Ascending aorta (tissue), 2 donors: ENCODE measurements around the gene KANSL1. TPM values are rescaled to one million over a fixed set of nuclear protein-coding genes. Genes with fewer than 3 reads are reported as not detected.
"Not testable (repeated sequence)": the region's sequence is repeated elsewhere in the genome, so short reads cannot be mapped to it uniquely, and the experiment has no call there.

Source experiments
- DNase-seq, 2 donors: peaks; one replicate each; pipeline ENCODE4 v3.0.0-alpha.2; 2019; ENCODE audit warnings: low spot score in 2 of 2
- H3K27ac ChIP-seq, 2 donors: fragments of 200-600 bp; sonication (generic); one replicate each; pipeline ENCODE4 v1.5.1; 2016 to 2017; ENCODE audit warnings: mild to moderate bottlenecking in 1 of 2
- H3K27me3 ChIP-seq: fragments of 200-600 bp; sonication (generic); one replicate; pipeline ENCODE4 v1.5.1; 2017
- H3K36me3 ChIP-seq, 2 donors: fragments of 200-600 bp; sonication (generic); one replicate each; pipeline ENCODE4 v1.5.1; 2016
- H3K4me1 ChIP-seq, 2 donors: fragments of 200-600 bp; sonication (generic); one replicate each; pipeline ENCODE4 v1.5.1; 2016 to 2017; ENCODE audit warnings: mild to moderate bottlenecking in 1 of 2
- H3K4me3 ChIP-seq, 2 donors: fragments of 200-600 bp; sonication (generic); one replicate each; pipeline ENCODE4 v1.5.1; 2016 to 2017; ENCODE audit warnings: mild to moderate bottlenecking in 1 of 2
- H3K9me3 ChIP-seq, 2 donors: fragments of 200-600 bp; sonication (generic); one replicate each; pipeline ENCODE4 v1.5.1; 2016
- CTCF ChIP-seq, 3 experiments: fragments of 200-600 bp in 2 of 3; fragments of 450-650 bp in 1 of 3; sonication (generic) in 2 of 3; IDR thresholded peaks; one replicate each; pipeline ENCODE4 v1.5.1; 2016 to 2019; ENCODE audit warnings: antibody characterized with exemption in 3 of 3, mild to moderate bottlenecking in 1 of 3, moderate library complexity in 1 of 3
- intact Hi-C: fragments of 100-400 bp; cut with DNase I; formaldehyde crosslinking; loops from one replicate; pipeline ENCODE4 v1.15.1; 2023
- total RNA-seq: library from RNA; depleted of rRNA; stranded (reverse); fragments of >200 nt; gene quantifications from one replicate; pipeline ENCODE4 v1.1.0, GENCODE V29; 2016

The KANSL1 gene
- total RNA-seq, 1 donor from 2014 or later = 53.5 TPM

- DNase-seq = no peak
Measured at GRCh38 chr17:46092991-46093390, 100.2 kb downstream of the KANSL1 start.

GRCh38 chr17:46090871-46091270 lies 102.4 kb downstream of the KANSL1 start:
- DNase-seq = no peak
- intact Hi-C loops = no loop called here
- Histone ChIP-seq H3K4me1 (peaks cover 0 to 4% of the 10 kb centered on the region in 2 donors), H3K36me3 (peaks cover 0 to 9% of the 10 kb centered on the region in 2 donors), H3K4me3 (no peak overlapping the region), H3K27me3 (no peaks in the 10 kb centered on the region), H3K27ac (no peak overlapping the region), H3K9me3 (no peaks in the 10 kb centered on the region)
- no peak for TF ChIP-seq CTCF (IDR thresholded peaks at IDR 0.05)

More at GRCh38 chr17:46092991-46093390, 100.2 kb downstream of the KANSL1 start:
- no peak for TF ChIP-seq CTCF (IDR thresholded peaks at IDR 0.05)
- H3K4me1 ChIP-seq = peaks cover 0 to 4% of the 10 kb centered on the region in 2 donors
- H3K4me3 ChIP-seq = no peak overlapping the region
- no peaks in the 10 kb centered on the region for H3K27me3 ChIP-seq
- intact Hi-C loops = no loop called here
- H3K36me3 ChIP-seq = peaks cover 0 to 9% of the 10 kb centered on the region in 2 donors
- no peak overlapping the region for H3K27ac ChIP-seq
- H3K9me3 ChIP-seq = no peaks in the 10 kb centered on the region

- peaks cover 0 to 4% of the 10 kb centered on the region in 2 donors for H3K4me1 ChIP-seq
- H3K27ac ChIP-seq = no peak overlapping the region
- intact Hi-C loops = no loop called here
- no peak overlapping the region for H3K4me3 ChIP-seq
- TF ChIP-seq CTCF (IDR thresholded peaks at IDR 0.05) = no peak
- DNase-seq = no peak
- no peaks in the 10 kb centered on the region for H3K9me3 ChIP-seq
- peaks cover 0 to 9% of the 10 kb centered on the region in 2 donors for H3K36me3 ChIP-seq
- H3K27me3 ChIP-seq = no peaks in the 10 kb centered on the region
Measured at GRCh38 chr17:46089389-46089965, 103.8 kb downstream of the KANSL1 start.

GRCh38 chr17:46088595-46088994 lies 104.6 kb downstream of the KANSL1 start:
- no peak for DNase-seq
- Histone ChIP-seq H3K4me1 (peaks cover 0 to 6% of the 10 kb centered on the region in 2 donors), H3K9me3 (no peaks in the 10 kb centered on the region), H3K36me3 (peaks cover 0 to 9% of the 10 kb centered on the region in 2 donors), H3K4me3 (no peak overlapping the region), H3K27me3 (no peaks in the 10 kb centered on the region), H3K27ac (no peak overlapping the region)
- intact Hi-C loops = no loop called here
- no peak for TF ChIP-seq CTCF (IDR thresholded peaks at IDR 0.05)

GRCh38 chr17:46087871-46088270 lies 105.4 kb downstream of the KANSL1 start:
- H3K4me3 ChIP-seq, intact Hi-C loops, H3K36me3 ChIP-seq, H3K4me1 ChIP-seq, DNase-seq, H3K27ac ChIP-seq, H3K27me3 ChIP-seq, H3K9me3 ChIP-seq: not testable (repeated sequence)

GRCh38 chr17:46086821-46087220 lies 106.4 kb downstream of the KANSL1 start:
- H3K9me3 ChIP-seq = no peaks in the 10 kb centered on the region
- intact Hi-C loops = no loop called here
- H3K27ac ChIP-seq = no peak overlapping the region
- DNase-seq = no peak
- no peak overlapping the region for H3K4me3 ChIP-seq
- no peaks in the 10 kb centered on the region for H3K27me3 ChIP-seq
- no peak for TF ChIP-seq CTCF (IDR thresholded peaks at IDR 0.05)
- H3K4me1 ChIP-seq = peaks cover 0 to 8% of the 10 kb centered on the region in 2 donors
- peaks cover 0 to 3% of the 10 kb centered on the region in 2 donors for H3K36me3 ChIP-seq
